ENCODE measurements around the gene CALHM6.

- TF ChIP-seq CTCF (CRISPR knock-in tag; IDR thresholded peaks at IDR 0.05) (no peak), PRDM15 (CRISPR knock-in tag; IDR thresholded peaks at IDR 0.05) (no peak), RFX1 (IDR thresholded peaks at IDR 0.05) (no peak), XRCC5 (optimal IDR thresholded peaks at IDR 0.05; ENCODE audit: low read length) (no peak), SMARCE1 (IDR thresholded peaks at IDR 0.05; ENCODE audit: borderline replicate concordance) (no peak), NBN (conservative IDR thresholded peaks at IDR 0.05) (no peak), EEA1 (CRISPR knock-in tag; IDR thresholded peaks at IDR 0.05; ENCODE audit: borderline replicate concordance) (no peak), NR2C2 (CRISPR knock-in tag; IDR thresholded peaks at IDR 0.05; ENCODE audit: borderline replicate concordance) (no peak), CREM (IDR thresholded peaks at IDR 0.05) (no peak), CREM (CRISPR knock-in tag; IDR thresholded peaks at IDR 0.05) (no peak), TCF12 (IDR thresholded peaks at IDR 0.05) (no peak), TCF12 (CRISPR knock-in tag; IDR thresholded peaks at IDR 0.05) (no peak), ZNF501 (CRISPR knock-in tag; IDR thresholded peaks at IDR 0.05) (no peak), ZBTB44 (CRISPR knock-in tag; IDR thresholded peaks at IDR 0.05) (no peak)
Measured at GRCh38 chr6:116434056-116434725, 27.0 kb upstream of the CALHM6 start.

Data from HepG2 (cell line).